Fibroblast of mammary gland (primary cell): Measurements from ENCODE around the gene CST7.

Source experiments
- DNase-seq: peaks from one replicate; pipeline ENCODE4 v3.0.0-alpha.2; 2010; ENCODE audit warnings: low read depth
- H3K4me3 ChIP-seq: 2 replicates; pipeline ENCODE4 v1.5.1; 2011; ENCODE audit warnings: low read depth, mild to moderate bottlenecking, low read length, moderate library complexity; ENCODE audit not compliant: control insufficient read depth
- CTCF ChIP-seq: conservative IDR thresholded peaks from 2 replicates; pipeline ENCODE4 v1.5.1; 2011; ENCODE audit warnings: low read depth, low read length, inconsistent platforms; ENCODE audit not compliant: control insufficient read depth, insufficient read depth

Gene CST7

GRCh38 chr20:24948939-24949679 lies at the start of gene CST7:
CST7 (plus strand) TSS chr20:24949269; CDS start chr20:24949506, 237 bp downstream.
- TF ChIP-seq CTCF: no peak
- no peak within 1 kb of the TSS for H3K4me3 ChIP-seq
- DNase-seq: no peak

GRCh38 chr20:24906806-24907205 lies 42.3 kb upstream of the CST7 start:
- no peak for TF ChIP-seq CTCF

GRCh38 chr20:24908642-24909041 lies 40.4 kb upstream of the CST7 start:
- no peak overlapping the region for H3K4me3 ChIP-seq
- DNase-seq: no peak
- no peak for TF ChIP-seq CTCF

More at GRCh38 chr20:24906806-24907205, 42.3 kb upstream of the CST7 start:
- H3K4me3 ChIP-seq: no peak overlapping the region
- no peak for DNase-seq

- DNase-seq: no peak
- TF ChIP-seq CTCF: no peak
- no peak overlapping the region for H3K4me3 ChIP-seq
Measured at GRCh38 chr20:24909086-24909780, 39.8 kb upstream of the CST7 start.

GRCh38 chr20:24909861-24910260 lies 39.2 kb upstream of the CST7 start:
- DNase-seq: no peak
- no peak overlapping the region for H3K4me3 ChIP-seq
- no peak for TF ChIP-seq CTCF

- TF ChIP-seq CTCF: no peak
- H3K4me3 ChIP-seq: no peak overlapping the region
- DNase-seq: no peak
Measured at GRCh38 chr20:24910461-24910860, 38.6 kb upstream of the CST7 start.
